ENCODE data around the gene PRR33.

PRR33 gene

DNA sequence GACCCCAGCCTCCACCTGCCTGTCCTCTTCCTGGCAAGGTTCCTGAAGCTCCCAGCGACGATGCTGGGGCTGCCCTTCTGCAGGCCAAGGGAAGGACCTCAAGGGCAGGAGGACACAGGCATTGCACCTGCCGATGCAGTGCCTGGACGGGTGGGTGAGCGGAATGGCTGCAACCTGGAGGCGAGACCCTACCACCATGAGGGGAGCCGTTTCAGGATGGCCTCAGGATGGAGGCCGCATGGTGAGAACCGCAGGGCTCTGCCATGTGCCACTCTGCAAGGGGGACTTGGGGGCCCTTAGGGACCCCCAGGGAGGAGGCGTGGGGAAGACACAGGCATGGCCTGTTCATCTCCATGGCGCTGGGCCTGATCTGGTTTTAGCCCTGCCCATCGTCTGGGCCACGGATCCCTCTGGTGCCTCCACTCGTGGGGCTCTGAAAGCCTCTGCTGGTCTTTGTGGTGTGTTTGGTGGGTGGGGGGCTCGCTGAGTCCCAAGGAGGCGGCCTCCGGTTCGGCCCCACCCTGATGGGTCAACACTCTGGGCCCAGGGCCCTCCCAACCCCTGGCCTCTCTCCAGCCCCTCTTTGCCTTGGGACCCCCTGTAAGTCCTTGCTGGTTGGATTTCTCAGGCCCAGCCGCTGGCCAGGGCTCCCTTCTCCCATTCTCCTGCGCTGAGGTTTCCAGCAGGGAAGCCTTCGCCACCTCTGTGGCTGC is 40.1 kb downstream of the PRR33 start:
- no peak for DNase-seq (ENCODE audit: low read depth in 1 of 2, low spot score in 1 of 2)

- no peak for DNase-seq (ENCODE audit: low read depth in 1 of 2, low spot score in 1 of 2)
Measured at GRCh38 chr11:1848640-1849430, 42.9 kb downstream of the PRR33 start.

DNA sequence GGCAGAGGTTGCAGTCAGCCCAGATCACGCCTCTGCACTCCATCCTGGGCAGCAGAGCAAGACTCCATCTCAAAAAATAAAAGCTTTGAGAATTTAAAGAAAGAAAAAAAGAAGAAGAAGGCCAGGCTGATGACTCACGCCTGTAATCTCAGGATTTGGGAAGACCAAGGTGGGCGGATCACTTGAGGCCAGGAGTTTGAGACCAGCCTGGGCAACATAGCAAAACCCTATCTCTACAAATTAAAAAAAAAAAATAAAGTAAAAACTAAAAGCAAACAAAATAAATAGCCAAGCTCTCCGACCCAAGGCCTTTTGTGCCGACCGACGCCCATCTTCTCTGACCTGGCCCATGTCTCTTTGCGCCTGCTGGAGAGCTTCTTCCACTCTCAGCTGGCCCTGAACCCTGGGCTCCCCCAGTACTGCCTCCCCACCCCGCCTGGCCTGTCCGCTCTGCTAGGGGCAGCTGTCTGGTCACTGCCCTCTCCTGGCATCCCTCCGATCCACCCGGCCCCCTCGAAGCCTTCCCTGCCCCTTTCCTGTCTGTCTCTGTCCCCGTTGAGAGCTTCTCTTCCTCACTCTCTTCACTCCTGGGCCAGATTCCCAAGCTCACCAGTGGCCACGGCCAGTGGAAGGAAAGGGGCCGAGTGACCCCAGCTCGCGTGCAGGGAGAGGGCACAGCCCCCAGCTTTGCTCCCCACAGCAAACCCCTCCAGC is 43.6 kb downstream of the PRR33 start:
- no peak for DNase-seq (ENCODE audit: low read depth in 1 of 2, low spot score in 1 of 2)

DNA sequence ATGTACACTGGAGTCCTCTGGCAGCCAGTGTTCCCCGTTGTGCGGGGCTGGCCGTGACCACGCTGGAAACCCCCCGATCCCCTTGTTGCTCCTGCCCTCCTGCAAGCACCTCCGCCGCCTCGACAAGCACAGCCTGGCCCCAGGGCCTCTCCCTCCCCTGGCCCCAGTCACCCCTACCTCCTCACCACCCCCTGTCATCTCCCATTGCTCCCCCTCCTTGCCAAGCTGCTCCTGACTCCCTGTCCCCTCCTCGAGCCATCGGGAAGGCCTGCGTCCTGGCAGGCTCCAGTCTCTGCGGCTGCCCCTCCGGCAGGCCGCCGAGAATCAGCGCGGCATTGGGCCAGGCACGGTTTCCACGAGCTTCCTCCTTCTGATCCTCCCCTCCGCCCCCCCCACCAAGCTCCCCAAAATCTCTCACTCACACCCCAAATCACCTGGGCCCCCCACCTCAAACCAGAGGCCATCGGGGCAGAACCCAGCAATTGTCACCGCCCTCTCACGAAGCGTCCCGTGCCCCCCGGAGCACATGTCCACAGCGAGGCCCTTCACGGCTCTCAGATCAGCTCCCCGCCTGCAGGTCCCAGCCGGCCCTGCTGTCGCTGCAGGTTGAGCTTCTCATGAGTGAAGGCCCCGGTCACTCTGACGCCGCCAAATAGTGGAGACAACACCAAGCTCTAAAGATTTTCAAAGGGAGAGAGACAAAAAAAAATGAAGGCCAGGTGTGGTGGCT is 44.5 kb downstream of the PRR33 start:
- DNase-seq (ENCODE audit: low read depth in 1 of 2, low spot score in 1 of 2), result no peak

- DNase-seq (ENCODE audit: low read depth in 1 of 2, low spot score in 1 of 2), result no peak
Measured at GRCh38 chr11:1846453-1846932, 45.2 kb downstream of the PRR33 start.

DNA sequence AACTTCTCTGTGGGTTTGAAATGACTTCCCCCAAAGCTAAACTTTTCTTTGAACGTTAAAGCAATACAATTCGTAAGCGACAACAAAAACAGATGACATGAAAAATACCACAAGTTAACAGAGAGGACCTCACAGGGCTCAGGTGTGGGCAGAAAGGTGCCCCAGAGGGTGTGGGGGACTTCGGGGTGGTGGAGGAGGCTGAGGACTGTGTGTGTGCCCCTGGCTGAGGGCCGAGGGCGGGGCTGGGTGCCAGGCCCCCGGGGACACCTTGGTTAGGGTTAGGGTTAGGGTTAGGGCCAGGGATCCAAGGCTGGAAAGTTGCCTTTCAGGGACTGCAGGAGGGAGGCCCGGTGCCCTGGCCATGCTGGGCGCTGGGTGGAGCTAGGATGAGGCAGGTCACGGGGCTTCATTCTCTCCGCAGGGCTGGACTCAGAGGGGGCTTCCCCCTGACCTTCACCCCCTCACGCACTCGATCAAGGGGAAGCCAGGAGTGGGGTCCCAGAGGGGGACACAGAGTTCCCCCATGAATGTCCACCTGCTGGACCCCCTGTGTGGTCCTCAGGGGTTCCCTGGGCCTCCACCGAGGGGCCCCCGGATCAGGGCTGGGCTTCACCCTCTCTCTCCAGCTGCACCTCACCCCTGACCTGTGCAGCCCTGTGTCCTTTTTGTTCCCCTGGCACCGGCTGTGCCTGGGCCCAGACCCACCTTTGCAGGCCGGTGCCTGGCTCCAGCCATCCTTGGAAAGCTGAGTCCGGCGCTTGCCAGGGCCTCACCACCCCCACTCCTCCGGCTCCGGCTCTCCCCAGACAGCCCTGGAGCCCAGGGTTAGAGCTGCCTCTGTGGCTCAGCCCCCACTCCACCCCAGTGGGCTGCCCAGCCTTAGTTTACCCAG is 45.9 kb downstream of the PRR33 start:
- no peak for DNase-seq (ENCODE audit: low read depth in 1 of 2, low spot score in 1 of 2)

DNA sequence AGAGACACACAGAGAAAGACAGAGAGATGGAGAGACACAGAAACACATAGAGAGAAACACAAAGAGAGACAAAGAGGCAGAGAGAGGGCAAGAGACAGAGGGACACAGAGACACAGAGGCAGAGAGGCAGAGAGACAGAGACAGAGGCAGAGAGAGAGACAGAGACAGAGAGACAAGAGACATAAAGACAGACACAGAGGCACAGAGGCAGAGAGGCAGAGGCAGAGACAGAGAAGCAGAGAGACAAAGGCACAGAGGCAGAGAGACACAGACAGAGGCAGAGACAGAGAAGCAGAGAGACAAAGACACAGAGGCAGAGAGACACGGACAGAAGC is 46.6 kb downstream of the PRR33 start:
- no peak for DNase-seq (ENCODE audit: low read depth in 1 of 2, low spot score in 1 of 2)

DNA sequence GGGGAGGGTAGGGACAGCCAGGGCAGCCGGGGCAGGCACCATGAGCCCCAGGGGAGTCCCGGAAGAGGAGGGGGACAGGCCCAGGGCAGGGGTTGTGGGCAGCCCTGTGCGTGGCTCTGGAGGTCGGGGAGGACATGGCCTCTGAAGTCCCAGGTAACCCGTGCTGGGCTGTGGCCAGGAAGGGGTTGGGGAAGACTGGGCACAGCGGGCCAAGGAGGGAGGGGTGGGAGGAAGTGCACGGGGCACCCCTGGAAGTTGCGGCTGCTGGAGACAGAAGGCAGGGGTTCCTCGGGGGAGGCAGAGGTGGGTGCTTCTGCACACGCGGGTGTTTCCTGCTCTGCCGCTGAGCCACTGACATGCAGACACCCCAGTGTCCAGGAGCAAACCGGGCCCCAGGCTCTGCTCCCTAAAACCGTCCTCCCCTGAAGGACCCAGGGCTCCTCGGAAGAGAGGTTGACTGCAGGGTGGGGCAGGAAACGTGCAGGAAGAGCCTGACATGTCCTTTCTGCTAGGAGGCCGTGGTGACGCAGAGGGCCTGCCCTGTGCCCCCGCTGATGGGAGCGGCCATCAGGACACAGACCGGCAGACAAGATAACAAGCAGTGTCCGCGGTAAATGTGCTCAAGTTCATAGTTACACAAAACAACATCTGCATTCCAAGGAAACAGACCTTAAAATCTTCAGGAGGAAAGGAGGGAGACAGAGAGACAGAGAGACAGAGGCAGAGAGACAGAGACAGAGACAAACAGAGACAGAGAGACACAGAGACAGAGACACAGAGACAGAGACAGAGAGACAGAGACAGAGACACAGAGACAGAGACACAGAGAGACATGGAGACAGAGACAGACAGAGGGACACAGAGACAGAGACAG is 47.2 kb downstream of the PRR33 start:
- DNase-seq (ENCODE audit: low read depth in 1 of 2, low spot score in 1 of 2), result peak in 1 of 2 donors; percentile 12

- no peak for DNase-seq (ENCODE audit: low read depth in 1 of 2, low spot score in 1 of 2)
Measured at GRCh38 chr11:1843796-1844195, 47.9 kb downstream of the PRR33 start.

DNA sequence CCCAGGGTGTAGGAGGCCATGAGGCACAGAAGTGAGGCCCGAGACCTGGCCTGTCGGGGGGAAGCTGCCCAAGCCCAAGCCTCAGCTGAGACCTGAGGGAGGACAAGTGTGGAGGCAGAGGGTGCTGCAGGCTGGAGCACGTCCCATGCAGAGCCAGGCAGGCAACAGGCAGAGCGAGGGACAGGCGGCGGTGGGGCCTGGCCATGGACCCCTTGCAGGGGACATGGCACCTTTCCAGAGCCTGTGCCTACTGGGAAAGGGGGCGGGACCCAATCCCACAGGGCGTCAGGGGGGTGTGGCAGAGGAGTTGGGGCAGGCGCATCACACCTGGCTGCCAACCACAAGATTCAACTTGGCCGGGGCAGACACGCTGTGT is 48.6 kb downstream of the PRR33 start:
- DNase-seq (ENCODE audit: low read depth in 1 of 2, low spot score in 1 of 2), result no peak

GRCh38 chr11:1842149-1843097 is 49.3 kb downstream of the PRR33 start:
- no peak for DNase-seq (ENCODE audit: low read depth in 1 of 2, low spot score in 1 of 2)

DNA sequence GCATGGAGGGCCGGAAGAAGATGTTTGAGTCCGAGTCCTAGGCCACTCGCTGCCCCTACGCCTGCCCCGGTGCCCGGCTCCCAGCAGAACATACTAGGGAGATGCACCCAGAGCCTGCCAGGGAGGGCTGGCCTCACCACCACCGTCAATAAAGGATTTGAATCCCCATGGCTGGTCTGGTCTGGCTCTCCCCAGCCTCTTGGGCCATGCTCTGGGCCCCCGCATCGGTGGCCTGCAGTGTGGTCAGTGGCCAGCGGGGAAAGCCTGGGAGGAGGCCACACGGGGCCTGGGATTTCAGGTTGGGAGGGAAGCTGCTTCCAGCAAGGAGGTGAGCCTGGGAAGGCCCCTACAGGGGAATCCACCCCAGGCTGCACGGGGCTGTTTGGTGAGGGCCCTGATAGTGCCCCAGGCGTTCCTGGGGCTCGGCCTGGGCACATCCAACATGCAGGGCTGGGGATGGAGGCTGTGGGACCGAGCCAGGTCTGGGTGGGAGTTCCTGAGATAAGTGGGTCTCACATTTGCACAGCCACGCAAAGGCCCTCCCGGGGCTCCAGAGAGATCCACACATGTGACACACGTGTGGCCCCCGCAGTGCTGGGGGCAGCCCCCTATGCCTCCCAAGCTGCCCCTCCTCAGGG is 50.1 kb downstream of the PRR33 start:
- DNase-seq (ENCODE audit: low read depth in 1 of 2, low spot score in 1 of 2), result no peak

GRCh38 chr11:1840780-1841480 is 50.8 kb downstream of the PRR33 start:
- DNase-seq (ENCODE audit: low read depth in 1 of 2, low spot score in 1 of 2), result no peak

- no peak for DNase-seq (ENCODE audit: low read depth in 1 of 2, low spot score in 1 of 2)
Measured at GRCh38 chr11:1839924-1840779, 51.5 kb downstream of the PRR33 start.

DNA sequence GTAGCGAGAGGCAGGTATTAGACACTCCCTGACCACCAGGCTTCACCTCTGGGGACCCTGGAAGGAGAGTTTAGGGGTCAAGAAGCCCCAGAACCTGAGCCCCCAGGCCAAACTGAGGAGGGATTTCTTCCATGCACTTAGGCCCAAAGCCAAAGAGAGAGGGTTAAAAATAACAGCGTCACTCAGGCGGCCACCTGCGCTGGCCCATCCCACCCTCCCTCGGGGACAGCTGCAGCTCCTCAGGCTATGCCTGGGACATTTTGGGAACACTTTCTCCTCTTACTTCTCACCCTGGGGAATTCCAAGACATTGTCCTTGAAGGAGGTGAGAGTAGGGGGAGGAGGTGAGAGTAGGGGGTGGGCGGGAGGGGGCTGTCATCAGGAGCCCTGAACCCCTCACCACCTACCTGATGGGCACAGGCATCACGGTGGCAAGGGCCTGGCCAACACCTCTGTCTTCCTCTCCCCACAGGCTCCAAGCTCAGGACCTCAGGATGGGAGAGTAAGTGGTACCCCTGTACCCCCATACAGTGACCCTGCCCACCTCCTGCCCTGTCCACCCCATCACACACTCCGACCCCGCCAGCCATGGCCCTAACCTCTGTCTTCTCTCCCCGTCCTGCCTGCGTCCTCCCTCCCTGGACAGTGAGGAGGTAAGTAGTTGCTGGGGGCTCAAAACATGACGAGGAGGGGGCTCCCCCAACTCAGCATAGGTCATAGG is 52.3 kb downstream of the PRR33 start:
- no peak for DNase-seq (ENCODE audit: low read depth in 1 of 2, low spot score in 1 of 2)

Data from stimulated activated CD4-positive, alpha-beta T cell treated with anti-CD3 and anti-CD28 coated beads, Interleukin-15, amount 100 ng/mL, for 1 hour (primary cell).